ENCODE data around the gene ARHGAP23.

DNA sequence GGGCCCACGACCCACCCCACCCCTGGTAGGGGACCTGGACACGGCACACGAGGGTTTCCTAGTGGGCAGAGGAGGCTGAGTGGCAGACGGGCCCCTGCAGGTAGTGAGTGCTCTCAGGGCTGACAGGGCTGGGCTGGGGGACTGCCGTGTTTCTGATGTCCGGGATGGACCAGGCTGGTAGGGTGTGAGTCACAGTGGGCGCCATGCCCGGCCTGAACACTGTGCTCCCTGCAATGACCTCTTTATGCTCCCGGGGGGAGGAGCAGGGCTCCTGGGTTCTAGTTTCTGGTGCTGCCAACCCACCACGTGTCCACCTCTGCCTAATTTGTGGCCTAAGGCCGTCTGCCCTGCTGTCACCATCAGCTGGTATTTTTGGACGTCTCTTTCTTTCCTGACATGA, 26.3 kb downstream of the ARHGAP23 start:
- TF ChIP-seq ZNF217 (IDR thresholded peaks at IDR 0.05) (no peak), MTA3 (IDR thresholded peaks at IDR 0.05; ENCODE audit: borderline replicate concordance, low read length) (no peak), ESRRA (IDR thresholded peaks at IDR 0.05; ENCODE audit: low read length) (no peak), ZNF274 (IDR thresholded peaks at IDR 0.05; ENCODE audit: insufficient read depth, insufficient read length) (no peak), GABPA (IDR thresholded peaks at IDR 0.05; ENCODE audit: low read depth) (no peak)
